Esophagus squamous epithelium (tissue), 4 donors: Measurements from ENCODE around the gene SNCB.

Experiments
- CTCF ChIP-seq, 6 experiments: fragments of 450-650 bp in 4 of 6; fragments of 200-600 bp in 2 of 6; sonication (generic) in 2 of 6; IDR thresholded peaks; one replicate each; pipeline ENCODE4 v1.5.1; 2016 to 2019; ENCODE audit warnings: antibody characterized with exemption in 6 of 6, mild to moderate bottlenecking in 4 of 6, moderate library complexity in 4 of 6
- POLR2A ChIP-seq, 4 donors: fragments of 450-650 bp; IDR thresholded peaks; one replicate each; pipeline ENCODE4 v1.6.1; 2017; ENCODE audit warnings: antibody characterized with exemption in 4 of 4, mild to moderate bottlenecking in 4 of 4, moderate library complexity in 3 of 4

GRCh38 chr5:176642675-176643490 is 12.5 kb upstream of the SNCB start:
- no peak for TF ChIP-seq CTCF (IDR thresholded peaks at IDR 0.05)
- no peak for TF ChIP-seq POLR2A (IDR thresholded peaks at IDR 0.05)
